ENCODE data around the gene COL8A2.

DNA sequence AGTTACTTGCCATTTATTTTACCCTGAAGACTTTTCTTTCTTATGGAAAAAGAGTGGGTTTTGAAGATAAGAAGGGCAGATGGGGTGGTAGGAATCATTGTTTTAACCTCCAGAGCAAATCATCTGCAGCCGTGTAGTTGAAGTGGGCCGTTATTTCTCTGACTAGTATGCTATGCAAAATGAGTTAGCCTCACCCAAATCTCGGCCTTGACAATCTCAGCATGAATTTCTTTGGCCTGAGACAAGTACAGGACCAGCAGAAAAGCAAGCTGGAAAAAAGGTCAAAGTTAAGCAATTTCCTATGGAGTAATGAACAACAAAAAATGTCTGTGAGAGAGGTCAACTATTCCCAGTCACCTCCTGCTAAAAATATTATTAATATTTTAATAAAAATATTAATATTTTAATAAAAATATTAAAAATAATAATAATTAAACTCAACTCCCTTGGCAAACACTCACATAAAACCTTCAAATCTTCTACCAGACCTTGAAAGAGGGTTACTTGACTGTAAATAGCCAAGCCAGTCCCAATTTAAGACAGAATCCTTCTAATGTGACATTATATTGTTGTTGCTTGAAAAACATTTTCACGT lies 47.9 kb downstream of the COL8A2 start:
- TF ChIP-seq POLR2A (IDR thresholded peaks at IDR 0.05) = no peak
- TF ChIP-seq, protein P1, sequence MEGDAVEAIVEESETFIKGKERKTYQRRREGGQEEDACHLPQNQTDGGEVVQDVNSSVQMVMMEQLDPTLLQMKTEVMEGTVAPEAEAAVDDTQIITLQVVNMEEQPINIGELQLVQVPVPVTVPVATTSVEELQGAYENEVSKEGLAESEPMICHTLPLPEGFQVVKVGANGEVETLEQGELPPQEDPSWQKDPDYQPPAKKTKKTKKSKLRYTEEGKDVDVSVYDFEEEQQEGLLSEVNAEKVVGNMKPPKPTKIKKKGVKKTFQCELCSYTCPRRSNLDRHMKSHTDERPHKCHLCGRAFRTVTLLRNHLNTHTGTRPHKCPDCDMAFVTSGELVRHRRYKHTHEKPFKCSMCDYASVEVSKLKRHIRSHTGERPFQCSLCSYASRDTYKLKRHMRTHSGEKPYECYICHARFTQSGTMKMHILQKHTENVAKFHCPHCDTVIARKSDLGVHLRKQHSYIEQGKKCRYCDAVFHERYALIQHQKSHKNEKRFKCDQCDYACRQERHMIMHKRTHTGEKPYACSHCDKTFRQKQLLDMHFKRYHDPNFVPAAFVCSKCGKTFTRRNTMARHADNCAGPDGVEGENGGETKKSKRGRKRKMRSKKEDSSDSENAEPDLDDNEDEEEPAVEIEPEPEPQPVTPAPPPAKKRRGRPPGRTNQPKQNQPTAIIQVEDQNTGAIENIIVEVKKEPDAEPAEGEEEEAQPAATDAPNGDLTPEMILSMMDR (IDR thresholded peaks at IDR 0.05) = no peak

All from testis (tissue), 2 donors.